ENCODE measurements around the gene RARRES2.

Gene RARRES2

DNA sequence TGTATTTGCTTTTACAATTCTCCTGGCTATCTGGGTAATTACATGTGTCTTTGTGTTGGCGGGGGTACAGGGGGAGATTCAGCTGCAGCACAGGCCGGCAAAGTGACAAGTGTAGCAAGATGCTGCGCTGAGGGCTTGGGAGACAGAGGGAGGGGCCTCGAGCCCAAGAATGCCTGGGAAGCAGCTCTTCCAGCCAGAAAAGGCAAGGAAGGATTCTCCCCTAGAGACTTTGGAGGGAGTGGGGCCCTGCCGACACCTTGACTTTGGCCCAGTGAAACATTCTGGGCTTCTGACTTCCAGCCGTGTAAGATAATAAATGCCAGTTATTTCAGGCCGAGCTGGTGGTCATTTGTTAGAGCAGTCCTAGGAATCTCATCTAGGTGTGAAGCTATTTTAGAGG, 20.0 kb upstream of the RARRES2 start:
- DNase-seq, result no peak

- no peak for DNase-seq
Measured at GRCh38 chr7:150360363-150361058, 19.1 kb upstream of the RARRES2 start.

- DNase-seq, result no peak
Measured at GRCh38 chr7:150359622-150360362, 18.4 kb upstream of the RARRES2 start.

GRCh38 chr7:150358988-150359621, 17.7 kb upstream of the RARRES2 start:
- no peak for DNase-seq

DNA sequence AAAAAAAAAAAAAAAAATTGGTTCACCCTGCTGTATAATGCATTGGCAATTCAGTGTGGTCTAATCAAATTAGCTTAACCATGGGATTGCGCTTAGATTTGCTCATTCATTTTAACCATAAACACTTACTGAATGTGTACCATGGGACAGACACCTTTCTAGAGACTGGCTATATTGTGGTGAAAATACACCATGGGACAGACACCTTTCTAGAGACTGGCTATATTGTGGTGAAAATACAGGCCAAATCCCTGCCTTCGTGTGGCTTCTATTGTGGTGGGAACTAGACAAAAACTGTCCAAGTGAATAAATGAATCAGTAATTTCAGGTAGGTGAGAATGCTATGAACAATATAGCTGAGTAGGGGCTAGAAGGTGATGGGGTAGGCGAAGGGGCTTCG, 17.0 kb upstream of the RARRES2 start:
- DNase-seq, result no peak

DNA sequence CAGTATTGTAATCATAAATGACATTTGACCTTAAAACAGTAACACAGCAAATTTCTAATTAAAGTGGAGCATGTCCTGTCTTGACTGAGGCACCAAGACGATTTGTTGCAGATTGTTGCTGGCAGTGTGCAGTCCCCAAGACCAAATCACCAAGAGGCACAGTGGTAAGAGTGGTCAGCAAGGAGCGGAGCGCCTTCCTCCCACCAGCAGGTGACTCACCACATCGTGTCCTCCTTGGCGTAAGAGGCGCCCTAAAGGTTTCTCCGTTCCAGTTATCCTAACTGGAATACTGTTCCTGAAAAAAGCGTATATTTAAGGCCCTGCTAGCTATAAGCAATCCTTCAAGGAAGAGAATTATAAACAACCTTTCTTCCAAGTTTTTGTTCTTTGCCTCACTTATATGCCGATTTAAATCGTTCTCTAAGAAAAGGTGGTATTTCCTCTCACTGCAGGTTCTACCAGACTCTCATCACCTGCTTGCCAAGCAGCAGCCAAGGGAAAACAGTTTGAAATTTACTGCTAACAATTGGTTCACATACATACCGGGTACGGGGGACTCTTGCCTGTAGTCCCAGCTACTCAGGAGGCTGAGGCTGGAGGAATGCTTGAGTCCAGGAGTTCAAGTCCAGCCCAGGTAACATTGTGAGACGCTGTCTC, 16.5 kb upstream of the RARRES2 start:
- no peak for DNase-seq

DNA sequence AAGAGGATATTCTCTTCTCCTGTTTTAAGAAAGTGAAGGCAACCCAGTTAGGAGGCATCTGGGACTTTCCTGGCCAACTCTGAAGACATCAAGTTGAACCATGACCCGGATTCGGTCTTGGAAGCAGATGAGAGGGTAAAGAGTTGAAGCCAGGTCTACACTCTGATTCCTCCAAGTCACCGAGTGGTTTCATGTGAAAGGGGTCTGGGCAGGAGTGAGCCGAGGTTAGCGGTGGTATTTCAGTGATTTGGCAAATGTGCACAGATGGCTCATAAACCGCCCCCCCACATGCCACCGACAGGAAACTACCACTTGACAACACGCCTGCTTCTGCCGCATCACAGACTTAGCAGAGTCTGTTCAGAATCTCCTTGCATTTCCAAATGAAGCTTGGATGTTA, 15.8 kb upstream of the RARRES2 start:
- no peak for DNase-seq

GRCh38 chr7:150356265-150356897, 15.0 kb upstream of the RARRES2 start:
- DNase-seq, result peak; percentile 18

DNA sequence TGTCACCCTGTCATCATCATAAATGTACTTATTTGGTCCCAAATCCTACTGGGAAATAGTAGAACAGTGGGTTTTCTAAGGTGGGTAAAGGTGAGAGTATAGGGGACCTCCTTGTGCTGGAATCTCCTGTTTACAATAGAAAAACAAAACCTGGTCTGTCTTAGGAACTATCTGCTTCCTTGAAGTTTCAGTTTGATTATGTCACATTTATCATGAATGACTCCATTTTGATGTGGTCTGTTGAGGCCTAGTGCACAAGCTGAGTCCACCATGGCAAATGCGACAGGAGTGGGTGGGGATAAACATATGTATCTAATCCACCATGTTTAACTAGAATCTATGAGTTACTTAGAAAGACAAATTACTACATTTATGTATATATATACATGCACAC, 14.2 kb upstream of the RARRES2 start:
- no peak for DNase-seq

- DNase-seq, result no peak
Measured at GRCh38 chr7:150351587-150352194, 10.3 kb upstream of the RARRES2 start.

- DNase-seq, result no peak
Measured at GRCh38 chr7:150346922-150347321, 5.5 kb upstream of the RARRES2 start.

GRCh38 chr7:150345012-150345411, 3.6 kb upstream of the RARRES2 start:
- peak; percentile 17 for DNase-seq

DNA sequence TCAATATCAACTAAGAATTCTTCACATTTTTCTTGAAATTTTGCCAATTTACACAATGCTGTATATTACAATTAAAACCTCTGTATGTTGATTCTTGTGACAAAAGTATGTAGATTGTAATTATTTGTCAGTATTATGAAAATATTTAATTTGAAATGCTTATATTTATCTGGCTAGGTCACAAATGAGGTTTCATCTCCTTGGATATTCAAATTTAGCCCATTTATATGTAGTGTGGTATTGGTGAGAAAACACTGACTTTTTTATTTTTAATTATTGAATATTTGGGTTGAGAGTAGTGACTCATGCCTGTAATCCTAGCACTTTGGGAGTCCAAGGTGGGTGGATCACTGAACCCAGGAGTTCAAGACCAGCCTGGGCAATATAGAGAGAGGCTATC, 2.9 kb upstream of the RARRES2 start:
- no peak for DNase-seq

GRCh38 chr7:150343225-150343624, 1.8 kb upstream of the RARRES2 start:
- DNase-seq, result no peak

DNA sequence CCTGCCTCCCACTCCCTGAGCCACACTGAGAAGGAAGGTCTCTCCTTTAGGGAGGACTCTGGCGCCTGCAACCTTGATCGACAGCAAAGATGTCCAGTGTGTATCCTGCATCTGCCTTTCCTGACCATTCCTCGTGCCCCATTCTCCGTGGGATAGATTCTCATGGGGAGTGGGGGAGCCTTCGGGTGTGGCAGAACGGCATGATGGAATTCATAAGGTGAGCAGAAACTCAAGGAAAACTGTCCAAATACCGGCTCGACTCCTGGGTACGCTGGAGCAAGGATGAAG, 636 bp upstream of the RARRES2 start:
- DNase-seq, result no peak

- no peak for DNase-seq
Measured at GRCh38 chr7:150340875-150341262, 560 bp downstream of the RARRES2 start.

GRCh38 chr7:150340024-150340749, 1.2 kb downstream of the RARRES2 start:
- DNase-seq, result peak; percentile 50

DNA sequence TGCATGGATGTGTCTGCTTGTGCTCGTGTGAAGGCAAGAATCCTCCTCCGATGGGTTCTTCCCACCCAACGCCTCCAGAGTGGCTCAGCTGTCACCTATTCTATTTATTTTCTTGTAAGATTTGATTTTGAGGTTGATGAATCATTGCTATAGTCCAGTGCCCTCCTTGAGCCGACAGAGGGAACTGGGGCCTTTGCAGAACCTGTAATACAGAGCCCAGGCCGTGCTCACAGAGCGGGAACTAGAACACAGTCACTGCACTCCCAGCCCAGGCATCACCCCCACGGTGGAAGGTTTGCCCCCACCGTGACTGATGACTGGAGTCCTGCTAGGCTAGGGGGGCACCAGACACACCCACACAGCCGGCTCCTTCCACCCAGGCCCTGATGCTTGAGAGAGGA, 2.0 kb downstream of the RARRES2 start:
- no peak for DNase-seq

GRCh38 chr7:150338166-150338829, 3.1 kb downstream of the RARRES2 start:
- DNase-seq, result no peak

DNA sequence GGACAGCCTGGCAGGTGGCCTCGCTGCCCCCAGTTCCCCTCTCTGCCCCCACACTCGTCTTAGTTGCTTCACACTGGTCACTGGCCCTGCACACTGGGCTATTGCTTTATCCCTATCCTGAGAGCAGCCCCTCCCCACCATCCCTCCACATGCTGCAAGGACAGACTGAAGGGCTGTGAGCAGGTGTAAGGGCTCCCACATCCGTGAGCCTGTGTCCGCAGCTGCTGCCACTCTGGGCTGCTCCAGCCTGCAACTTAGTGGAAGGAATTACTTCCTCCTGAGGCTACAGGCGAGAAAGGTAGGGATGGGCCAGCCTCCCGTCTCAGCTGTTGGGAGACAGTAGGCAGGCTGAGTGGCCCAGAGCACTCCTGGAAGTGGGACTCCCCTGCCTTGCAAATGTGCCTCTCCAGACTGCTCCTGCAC, 3.8 kb downstream of the RARRES2 start:
- no peak for DNase-seq

GRCh38 chr7:150337179-150337578, 4.2 kb downstream of the RARRES2 start:
- DNase-seq, result no peak

Measured in fibroblast of skin of abdomen (primary cell).